Erythroblast (primary cell): ENCODE results near the gene TMIE.

Experiments
- GATA1 ChIP-seq: IDR thresholded peaks from 2 replicates; pipeline ENCODE4 v1.6.1; 2011; ENCODE audit warnings: low read depth, mild to moderate bottlenecking, control low read depth, low read length, moderate library complexity
- POLR2A ChIP-seq: IDR thresholded peaks from 2 replicates; pipeline ENCODE4 v1.6.1; 2011; ENCODE audit warnings: mild to moderate bottlenecking, low read length

GRCh38 chr3:46724424-46724823 is 23.2 kb downstream of the TMIE start:
- no peak for TF ChIP-seq POLR2A
- no peak for TF ChIP-seq GATA1
